OCI-LY7 (cell line): ENCODE data around the gene CD79A. TPM values are rescaled to one million over a fixed set of nuclear protein-coding genes. Genes with fewer than 3 reads are reported as not detected.

Experiments
- BruUV-seq: library from RNA; stranded (reverse); fragments of 400-500 nt; replicated peaks from 2 replicates; lab custom pipeline; 2021; lab: Mats Ljungman, UMichigan
- CTCF ChIA-PET: fragments of 300-600 bp; sonication (Branson Sonifier 250); formaldehyde crosslinking; loops from one replicate; lab custom pipeline; 2022; ENCODE audit warnings: antibody characterized with exemption; ENCODE audit not compliant: unreplicated experiment; lab: Charles Lee
- POLR2A ChIA-PET: fragments of 300-600 bp; sonication (Branson Sonifier 250); formaldehyde crosslinking; loops from one replicate; lab custom pipeline; 2022; ENCODE audit warnings: antibody characterized with exemption; lab: Charles Lee
- DNase-seq: peaks from one replicate; pipeline ENCODE4 v3.0.0-alpha.2; 2015; ENCODE audit warnings: low spot score
- H2AFZ ChIP-seq: fragments of 200-600 bp; sonication (generic), shearing (Covaris generic); 2 replicates; pipeline ENCODE4 v1.6.1; 2014; ENCODE audit warnings: mild to moderate bottlenecking, antibody characterized with exemption, low read length, moderate library complexity
- H3K27ac ChIP-seq: fragments of 200-600 bp; sonication (generic); 2 replicates; pipeline ENCODE4 v1.5.1; 2014; ENCODE audit warnings: mixed run types, low read depth, mild to moderate bottlenecking, moderate library complexity, low read length, inconsistent platforms; ENCODE audit not compliant: poor library complexity, severe bottlenecking
- H3K36me3 ChIP-seq: fragments of 200-600 bp; sonication (generic); 2 replicates; pipeline ENCODE4 v1.6.1; 2014; ENCODE audit warnings: mild to moderate bottlenecking, antibody characterized with exemption, low read length, moderate library complexity, mixed read lengths; ENCODE audit not compliant: insufficient read depth
- H3K4me1 ChIP-seq: fragments of 200-600 bp; sonication (generic); 2 replicates; pipeline ENCODE4 v1.5.1; 2014; ENCODE audit warnings: mild to moderate bottlenecking, low read length; ENCODE audit not compliant: insufficient read depth, poor library complexity, severe bottlenecking
- H3K4me2 ChIP-seq: fragments of 200-600 bp; sonication (generic); 2 replicates; pipeline ENCODE4 v1.6.1; 2014; ENCODE audit warnings: mild to moderate bottlenecking, low read length
- H3K4me3 ChIP-seq: fragments of 200-600 bp; sonication (generic); 2 replicates; pipeline ENCODE4 v1.5.1; 2014; ENCODE audit warnings: mild to moderate bottlenecking, low read depth, low read length; ENCODE audit not compliant: poor library complexity, severe bottlenecking
- H3K79me2 ChIP-seq: fragments of 200-600 bp; sonication (generic); 2 replicates; pipeline ENCODE4 v1.6.1; 2016; ENCODE audit warnings: low read depth, mild to moderate bottlenecking, low read length, moderate library complexity, mixed read lengths; ENCODE audit not compliant: insufficient read depth
- H3K9me2 ChIP-seq: fragments of 200-600 bp; sonication (generic); 2 replicates; pipeline ENCODE4 v1.6.1; 2016; ENCODE audit warnings: mild to moderate bottlenecking, low read length, mixed read lengths; ENCODE audit not compliant: insufficient read depth
- H3K9me3 ChIP-seq: fragments of 200-600 bp; sonication (generic); 2 replicates; pipeline ENCODE4 v1.6.1; 2014; ENCODE audit warnings: mild to moderate bottlenecking, mixed run types, low read length, mixed read lengths
- H4K20me1 ChIP-seq: fragments of 200-600 bp; sonication (generic); 2 replicates; pipeline ENCODE4 v1.6.1; 2014; ENCODE audit warnings: mild to moderate bottlenecking, antibody characterized with exemption, low read length, moderate library complexity, mixed read lengths; ENCODE audit not compliant: insufficient read depth
- EZH2phosphoT487 ChIP-seq: fragments of 200-600 bp; sonication (generic); IDR thresholded peaks from 2 replicates; pipeline ENCODE4 v1.6.1; 2018; ENCODE audit warnings: low read depth, borderline replicate concordance, mild to moderate bottlenecking, mixed run types, antibody characterized with exemption, low read length, moderate library complexity, mixed read lengths
- intact Hi-C: fragments of 100-400 bp; cut with micrococcal nuclease; formaldehyde crosslinking; loops from one replicate; pipeline ENCODE4 v1.10.0; 2022; ENCODE audit not compliant: unreplicated experiment
- total RNA-seq, 2 experiments: library from RNA; depleted of rRNA in 1 of 2; stranded (reverse); fragments of >200 nt in 1 of 2; shearing (Covaris generic) in 1 of 2; gene quantifications; 2 replicates each; pipeline ENCODE4 v1.2.3, GENCODE V29; 2014 to 2022
- TF ChIP-seq, protein P1 (sequence below): fragments of 200-600 bp; sonication (generic); conservative IDR thresholded peaks from 2 replicates; pipeline ENCODE4 v1.5.1; 2014; ENCODE audit warnings: mild to moderate bottlenecking, antibody characterized with exemption, low read length, moderate library complexity, mixed read lengths

CD79A gene
- total RNA-seq, 2 experiments from 2014 or later, result 1,094 to 1,195 TPM

DNA sequence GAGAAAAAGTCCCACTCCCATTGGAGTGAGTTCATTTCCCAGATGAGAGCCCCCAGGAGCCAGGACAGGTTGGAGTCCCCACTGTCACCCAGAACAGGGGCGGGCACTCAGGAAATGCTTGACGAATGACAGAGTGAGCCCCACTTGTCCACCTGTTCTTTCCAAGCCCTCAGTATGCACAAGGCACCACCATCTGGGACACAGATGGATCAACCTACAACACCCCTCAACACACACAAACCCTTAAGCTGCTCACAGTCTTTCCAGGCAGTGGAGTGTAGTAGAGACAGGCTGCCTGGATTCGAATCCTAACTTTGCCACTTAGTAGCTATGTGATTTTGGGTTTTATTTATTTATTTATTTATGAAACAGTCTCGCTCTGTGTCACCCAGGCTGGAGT, 13.9 kb downstream of the CD79A start:
- TF ChIP-seq, protein P1, sequence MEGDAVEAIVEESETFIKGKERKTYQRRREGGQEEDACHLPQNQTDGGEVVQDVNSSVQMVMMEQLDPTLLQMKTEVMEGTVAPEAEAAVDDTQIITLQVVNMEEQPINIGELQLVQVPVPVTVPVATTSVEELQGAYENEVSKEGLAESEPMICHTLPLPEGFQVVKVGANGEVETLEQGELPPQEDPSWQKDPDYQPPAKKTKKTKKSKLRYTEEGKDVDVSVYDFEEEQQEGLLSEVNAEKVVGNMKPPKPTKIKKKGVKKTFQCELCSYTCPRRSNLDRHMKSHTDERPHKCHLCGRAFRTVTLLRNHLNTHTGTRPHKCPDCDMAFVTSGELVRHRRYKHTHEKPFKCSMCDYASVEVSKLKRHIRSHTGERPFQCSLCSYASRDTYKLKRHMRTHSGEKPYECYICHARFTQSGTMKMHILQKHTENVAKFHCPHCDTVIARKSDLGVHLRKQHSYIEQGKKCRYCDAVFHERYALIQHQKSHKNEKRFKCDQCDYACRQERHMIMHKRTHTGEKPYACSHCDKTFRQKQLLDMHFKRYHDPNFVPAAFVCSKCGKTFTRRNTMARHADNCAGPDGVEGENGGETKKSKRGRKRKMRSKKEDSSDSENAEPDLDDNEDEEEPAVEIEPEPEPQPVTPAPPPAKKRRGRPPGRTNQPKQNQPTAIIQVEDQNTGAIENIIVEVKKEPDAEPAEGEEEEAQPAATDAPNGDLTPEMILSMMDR, result no peak
- Histone ChIP-seq H3K4me2 (no peak overlapping the region), H3K79me2 (peaks cover 20% of the 10 kb centered on the region), H3K4me1 (peaks cover 52% of the 10 kb centered on the region), H2AFZ (no peak overlapping the region), H3K4me3 (no peak overlapping the region), H3K27ac (no peak overlapping the region), H3K36me3 (peaks cover 73% of the 10 kb centered on the region), H3K9me3 (no peaks in the 10 kb centered on the region), H3K9me2 (no peaks in the 10 kb centered on the region), H4K20me1 (no peaks in the 10 kb centered on the region)
- BruUV-seq, result no TSS peak
- CTCF ChIA-PET, result no interaction called here
- intact Hi-C loops, result no loop called here
- no peak for DNase-seq
- POLR2A ChIA-PET, result no interaction called here

DNA sequence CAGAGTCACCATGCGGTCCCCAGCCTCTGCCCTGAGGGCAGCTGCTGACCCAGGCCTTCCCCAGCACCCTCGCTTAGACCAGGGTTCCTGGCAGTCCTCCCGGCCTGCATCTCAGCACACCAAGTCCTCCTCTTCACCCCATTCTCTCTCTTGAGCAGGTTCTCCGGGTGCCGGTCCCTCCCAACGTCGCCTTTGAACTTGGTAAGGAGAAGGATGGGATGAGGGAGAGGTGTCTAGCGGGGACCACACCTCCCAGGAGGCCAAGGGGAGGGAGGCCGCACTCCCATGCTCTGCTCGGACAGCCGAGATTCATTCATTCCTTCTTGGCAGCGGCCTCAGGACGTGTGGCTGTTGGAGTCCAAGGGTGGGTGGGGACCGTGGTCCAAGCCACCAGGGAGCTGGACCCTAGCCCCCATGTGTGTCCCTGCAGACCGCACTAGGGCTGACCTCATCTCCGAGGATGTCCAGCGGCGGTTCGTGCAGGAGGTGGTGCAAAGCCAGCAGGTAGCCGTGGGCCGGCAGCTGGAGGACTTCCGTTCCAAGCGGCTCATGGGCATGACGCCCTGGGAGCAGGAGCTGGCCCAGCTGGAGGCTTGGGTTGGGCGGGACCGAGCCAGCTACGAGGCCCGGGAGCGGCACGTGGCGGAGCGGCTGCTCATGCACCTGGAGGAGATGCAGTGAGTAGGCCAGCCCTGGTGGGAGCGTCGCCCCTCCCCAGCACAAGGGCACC, 15.3 kb downstream of the CD79A start:
- peaks cover 46% of the 10 kb centered on the region for H3K4me1 ChIP-seq
- no peak overlapping the region for H3K27ac ChIP-seq
- no peak overlapping the region for H3K4me2 ChIP-seq
- no peaks in the 10 kb centered on the region for H3K9me3 ChIP-seq
- intact Hi-C loops, result no loop called here
- H3K4me3 ChIP-seq, result no peak overlapping the region
- ChIA-PET CTCF (interaction anchor here (0.6 kb wide), 1 partner anchor 42 kb away, joined by 3 read pairs; no protein-coding TSS in a partner anchor), POLR2A (no interaction called here)
- no peaks in the 10 kb centered on the region for H3K9me2 ChIP-seq
- H3K79me2 ChIP-seq, result peaks cover 7% of the 10 kb centered on the region; the same call in 1 of the 2 replicates
- BruUV-seq, result no TSS peak
- no peak for TF ChIP-seq EZH2phosphoT487
- TF ChIP-seq, protein P1, result no peak
- no peak for DNase-seq
- no peak overlapping the region for H2AFZ ChIP-seq
- peaks cover 83% of the 10 kb centered on the region for H3K36me3 ChIP-seq
- H4K20me1 ChIP-seq, result no peaks in the 10 kb centered on the region

DNA sequence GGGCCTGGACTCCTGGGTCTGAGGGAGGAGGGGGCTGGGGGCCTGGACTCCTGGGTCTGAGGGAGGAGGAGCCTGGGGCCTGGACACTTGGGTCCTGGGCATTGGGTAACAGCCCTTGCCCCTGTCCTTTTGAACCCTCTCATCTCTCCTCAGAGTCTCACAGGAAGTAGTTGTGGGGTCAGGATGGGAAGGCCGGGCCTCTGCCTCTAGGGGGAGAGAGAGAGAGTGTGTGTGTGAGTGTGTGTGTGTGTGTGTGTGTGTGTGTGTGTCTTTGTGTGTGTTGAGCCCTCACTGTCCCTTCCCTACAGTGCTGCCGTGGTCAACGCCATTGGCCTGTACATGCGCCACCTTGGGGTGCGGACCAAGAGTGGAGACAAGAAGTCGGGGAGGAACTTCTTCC, 16.8 kb downstream of the CD79A start:
- Histone ChIP-seq H3K9me3 (no peaks in the 10 kb centered on the region), H3K79me2 (no peaks in the 10 kb centered on the region), H2AFZ (no peak overlapping the region), H3K36me3 (peaks cover 88% of the 10 kb centered on the region), H3K4me2 (no peak overlapping the region), H3K9me2 (no peaks in the 10 kb centered on the region), H3K4me3 (no peak overlapping the region), H3K27ac (peak overlapping the region; percentile 6), H4K20me1 (no peaks in the 10 kb centered on the region), H3K4me1 (peaks cover 30% of the 10 kb centered on the region)
- ChIA-PET POLR2A (interaction anchor here (0.5 kb wide), 1 partner anchor 1709 kb away, joined by 3 read pairs; no protein-coding TSS in a partner anchor), CTCF (no interaction called here)
- TF ChIP-seq, protein P1, result peak; percentile 51
- TF ChIP-seq EZH2phosphoT487, result no peak
- no TSS peak for BruUV-seq
- DNase-seq, result peak; percentile 60
- intact Hi-C loops, result no loop called here
